ENCODE data around the gene ZMYM3. TPM values are rescaled to one million over a fixed set of nuclear protein-coding genes. Genes with fewer than 3 reads are reported as not detected.
A peak's percentile ranks its signal among the peaks of the same experiment; 100 is the strongest.

ZMYM3 gene
- total and polyA plus RNA-seq, 9 of the 15 experiments (the other 6 are each of a cell fraction or from before 2014, with no cell fraction given), result 4.3 to 36.3 (median 16.8) TPM

DNA sequence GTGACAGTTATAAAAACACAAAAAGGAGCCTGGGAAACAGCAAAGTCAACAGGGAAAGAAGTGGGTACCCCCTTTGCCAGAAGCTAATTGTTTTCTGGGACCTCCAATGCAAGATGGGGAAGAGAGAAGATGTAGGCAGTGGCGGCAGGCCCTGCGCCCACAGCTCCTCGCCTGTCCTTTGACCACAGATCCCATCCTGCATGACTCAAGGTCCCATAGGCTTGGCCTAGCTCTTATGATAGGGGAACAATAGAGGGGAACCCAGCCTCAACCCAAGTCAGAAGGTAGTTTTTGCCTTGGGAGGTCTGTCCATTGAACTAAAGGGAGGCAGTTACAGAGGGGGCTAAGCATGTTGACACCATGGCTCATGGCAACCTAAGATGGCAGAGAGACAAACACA is 14.2 kb downstream of the ZMYM3 start:
- CTCF ChIA-PET (ENCODE audit: low intra/inter-chr PET ratio), result no interaction called here

More for the DNA sequence above, 14.2 kb downstream of the ZMYM3 start:
- H3K4me1 ChIP-seq (replicated peaks in 1 of 2; ENCODE audit: control insufficient read depth in 2 of 2, insufficient read depth in 2 of 2, low read length in 2 of 2), result no peaks in the 10 kb centered on the region; a peak in 1 of 5 replicates
- no peaks in the 10 kb centered on the region for H4K20me1 ChIP-seq (replicated peaks; ENCODE audit: control insufficient read depth, insufficient read depth, low read length)
- no peak for TF ChIP-seq PHTF2 (CRISPR knock-in tag; IDR thresholded peaks at IDR 0.05)
- TF ChIP-seq, protein P1, sequence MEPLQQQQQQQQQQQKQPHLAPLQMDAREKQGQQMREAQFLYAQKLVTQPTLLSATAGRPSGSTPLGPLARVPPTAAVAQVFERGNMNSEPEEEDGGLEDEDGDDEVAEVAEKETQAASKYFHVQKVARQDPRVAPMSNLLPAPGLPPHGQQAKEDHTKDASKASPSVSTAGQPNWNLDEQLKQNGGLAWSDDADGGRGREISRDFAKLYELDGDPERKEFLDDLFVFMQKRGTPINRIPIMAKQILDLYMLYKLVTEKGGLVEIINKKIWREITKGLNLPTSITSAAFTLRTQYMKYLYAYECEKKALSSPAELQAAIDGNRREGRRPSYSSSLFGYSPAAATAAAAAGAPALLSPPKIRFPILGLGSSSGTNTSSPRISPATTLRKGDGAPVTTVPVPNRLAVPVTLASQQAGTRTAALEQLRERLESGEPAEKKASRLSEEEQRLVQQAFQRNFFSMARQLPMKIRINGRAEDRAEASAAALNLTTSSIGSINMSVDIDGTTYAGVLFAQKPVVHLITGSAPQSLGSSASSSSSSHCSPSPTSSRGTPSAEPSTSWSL (CRISPR knock-in tag; IDR thresholded peaks at IDR 0.05; ENCODE audit: borderline replicate concordance), result no peak
- TF ChIP-seq RB1 (IDR thresholded peaks at IDR 0.05; ENCODE audit: low read depth), result no peak
- TF ChIP-seq CBX1 (IDR thresholded peaks at IDR 0.05; ENCODE audit: low read depth), result no peak
- no peak for TF ChIP-seq POLR2B (IDR thresholded peaks at IDR 0.05; ENCODE audit: low read depth, partially characterized antibody)
- TF ChIP-seq CEBPG (CRISPR knock-in tag; IDR thresholded peaks at IDR 0.05), result no peak
- TF ChIP-seq CEBPG (tag; conservative IDR thresholded peaks at IDR 0.05 in 1 of 2, IDR thresholded peaks at IDR 0.05 in 1 of 2), result no peak
- no peak for TF ChIP-seq SMAD3 (CRISPR knock-in tag; conservative IDR thresholded peaks at IDR 0.05)
- TF ChIP-seq TGIF2 (CRISPR knock-in tag; IDR thresholded peaks at IDR 0.05), result no peak
- TF ChIP-seq CBX5 (IDR thresholded peaks at IDR 0.05; ENCODE audit: borderline replicate concordance, low read depth), result no peak
- no peak for TF ChIP-seq RCOR1 (IDR thresholded peaks at IDR 0.05; ENCODE audit: borderline replicate concordance in 1 of 2, low read depth in 2 of 2, low read length in 2 of 2)
- no peak for TF ChIP-seq ERF (CRISPR knock-in tag; IDR thresholded peaks at IDR 0.05)
- no peak for TF ChIP-seq MTF1 (CRISPR knock-in tag; IDR thresholded peaks at IDR 0.05; ENCODE audit: borderline replicate concordance)
- TF ChIP-seq CBFA2T2 (conservative IDR thresholded peaks at IDR 0.05), result no peak
- no peak for TF ChIP-seq NRF1 (conservative IDR thresholded peaks at IDR 0.05 in 1 of 2, IDR thresholded peaks at IDR 0.05 in 1 of 2)
- TF ChIP-seq ATF3 (IDR thresholded peaks at IDR 0.05), result no peak
- TF ChIP-seq ATF3 (CRISPR knock-in tag; conservative IDR thresholded peaks at IDR 0.05), result no peak
- H3K36me3 ChIP-seq (ENCODE audit: control insufficient read depth, insufficient read depth, low read length), result peaks cover 52% of the 10 kb centered on the region; the same call in 2 of the 3 replicates
- H3K9me3 ChIP-seq (replicated peaks; ENCODE audit: control insufficient read depth, insufficient read depth, low read depth, low read length), result no peaks in the 10 kb centered on the region
- FAIRE-seq (no peak), DNase-seq (ENCODE audit: extremely low read depth in 1 of 4, low spot score in 3 of 4) (no peak), ATAC-seq (no peak)
- POLR2A ChIA-PET, result interaction anchor here (1.3 kb wide), 1 partner anchor 10 kb away, joined by 7 read pairs; no protein-coding TSS in a partner anchor
- WGBS (ENCODE audit: insufficient coverage, low coverage, missing lambda C conversion rate), result no CpG with 5 or more reads among the region's 3 CpGs
- H3K9ac ChIP-seq (ENCODE audit: insufficient read depth in 1 of 2, low read depth in 2 of 2, low read length in 2 of 2), result no peak overlapping the region
- TSS peak; percentile 75 for BruUV-seq (replicated peaks)
- no peak overlapping the region for H3K4me3 ChIP-seq
- intact Hi-C loops (cut with micrococcal nuclease), result no loop called here
- in situ Hi-C loops (cut with MboI), result no loop called here
- H3K4me2 ChIP-seq (ENCODE audit: insufficient read depth, low read length), result no peak overlapping the region
- H2AFZ ChIP-seq (ENCODE audit: low read depth, low read length), result no peak overlapping the region
- no peak overlapping the region for H3K27ac ChIP-seq (ENCODE audit: extremely low read depth, low read depth, low read length)
- 0 out of 5 replicates have a peak, but pooled peaks cover 0 to 2% of the 10 kb centered on the region in 2 experiments for H3K27me3 ChIP-seq (ENCODE audit: control insufficient read depth in 2 of 2, insufficient read depth in 2 of 2, low read length in 2 of 2)
- no peaks in the 10 kb centered on the region for H3K9me1 ChIP-seq (ENCODE audit: control insufficient read depth, insufficient read depth, low read length)
- H3K79me2 ChIP-seq (ENCODE audit: control insufficient read depth, insufficient read depth, low read length), result no peaks in the 10 kb centered on the region

Data from K562 (cell line).